NCI-H69 (cell line): ENCODE measurements around the gene NECTIN4.
"Not testable (repeated sequence)": the region's sequence is repeated elsewhere in the genome, so short reads cannot be mapped to it uniquely, and the experiment has no call there.

ENCODE experiments used
- DNase-seq: peaks from one replicate; lab custom pipeline; 2025; lab: John Stamatoyannopoulos, UW

NECTIN4 gene

DNA sequence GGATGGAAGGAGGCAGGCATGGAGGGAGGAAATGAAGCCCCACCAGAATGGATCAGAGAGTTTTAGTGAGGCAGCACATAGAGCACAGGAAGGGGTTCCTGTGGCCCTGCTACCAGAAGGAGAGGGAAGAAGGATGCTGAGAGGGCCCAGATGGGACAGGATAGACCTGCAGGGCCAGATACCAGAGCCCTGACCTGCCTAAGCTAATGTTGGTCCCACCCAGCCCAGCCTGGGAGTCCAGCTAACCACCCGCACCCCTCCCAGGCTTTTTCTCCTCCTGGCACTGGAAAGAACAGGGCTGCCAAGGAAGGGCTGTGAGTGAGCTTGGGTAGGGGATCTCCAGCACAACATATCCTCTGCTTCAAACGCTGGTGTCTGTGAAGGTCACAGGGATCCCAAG, 6.9 kb downstream of the NECTIN4 start:
- no peak for DNase-seq

DNA sequence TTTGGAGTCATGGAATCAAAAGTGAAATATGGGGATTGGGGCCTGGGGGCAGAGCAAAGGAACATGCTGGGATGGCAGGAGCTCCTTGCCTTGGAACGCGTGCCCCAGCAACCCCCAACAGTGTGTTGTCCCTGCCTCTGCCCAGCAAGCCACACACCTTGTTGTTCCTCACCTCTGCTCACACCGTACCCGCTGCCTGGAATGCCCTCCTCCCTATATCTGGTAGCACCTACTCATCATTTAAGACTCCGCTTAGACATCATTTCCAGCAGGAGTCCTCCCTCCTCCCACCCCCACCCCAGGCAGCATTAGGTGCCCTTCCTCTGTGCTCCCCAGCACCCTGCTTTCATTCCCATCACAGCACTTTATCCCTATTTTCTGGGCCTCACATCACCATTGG, 7.8 kb downstream of the NECTIN4 start:
- no peak for DNase-seq

DNA sequence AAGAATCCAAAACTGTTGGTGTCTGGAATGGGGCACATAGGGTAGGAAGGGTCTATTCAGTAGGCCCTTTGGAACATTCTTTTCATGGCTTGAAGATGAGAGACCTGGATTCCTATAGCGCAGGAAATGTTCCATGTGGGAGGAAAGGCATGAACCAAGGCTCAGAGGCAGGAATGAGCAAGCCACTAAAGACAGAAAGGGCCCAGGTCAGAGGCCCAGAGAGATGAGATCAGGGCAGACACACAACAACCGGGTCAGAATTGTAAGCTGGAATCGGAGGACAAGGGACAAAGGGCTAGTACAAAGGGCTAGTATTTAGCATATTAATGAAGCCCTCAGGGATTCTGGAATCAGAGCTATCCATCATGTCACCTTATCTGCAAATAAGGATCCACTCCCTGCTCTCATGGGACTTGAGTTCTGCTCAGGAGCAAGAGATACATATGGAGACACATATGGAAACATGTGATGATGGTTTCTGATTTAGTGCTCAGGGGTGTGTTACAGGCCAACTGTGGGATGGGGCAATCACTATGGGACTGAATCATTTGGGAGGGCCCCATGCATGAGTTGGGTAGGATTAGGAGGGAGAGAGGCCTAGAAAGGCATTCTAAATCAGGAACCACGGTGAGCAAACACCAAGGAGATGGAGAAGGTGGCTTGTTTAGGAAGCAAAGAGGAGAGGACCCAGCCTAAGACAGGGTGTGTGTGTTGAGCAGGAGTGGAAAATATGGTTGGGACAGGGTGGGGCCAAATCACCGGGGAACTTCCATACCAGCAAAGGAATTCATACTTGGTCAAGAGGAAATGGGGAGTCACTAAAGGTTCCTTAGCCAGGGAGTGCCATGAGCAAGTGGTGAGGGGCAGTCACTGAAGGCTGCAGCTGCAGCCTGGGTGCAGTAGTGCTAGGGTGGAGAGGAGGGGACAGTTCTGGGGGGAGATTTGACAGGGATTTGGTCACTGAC, 8.6 kb downstream of the NECTIN4 start:
- DNase-seq = no peak

DNA sequence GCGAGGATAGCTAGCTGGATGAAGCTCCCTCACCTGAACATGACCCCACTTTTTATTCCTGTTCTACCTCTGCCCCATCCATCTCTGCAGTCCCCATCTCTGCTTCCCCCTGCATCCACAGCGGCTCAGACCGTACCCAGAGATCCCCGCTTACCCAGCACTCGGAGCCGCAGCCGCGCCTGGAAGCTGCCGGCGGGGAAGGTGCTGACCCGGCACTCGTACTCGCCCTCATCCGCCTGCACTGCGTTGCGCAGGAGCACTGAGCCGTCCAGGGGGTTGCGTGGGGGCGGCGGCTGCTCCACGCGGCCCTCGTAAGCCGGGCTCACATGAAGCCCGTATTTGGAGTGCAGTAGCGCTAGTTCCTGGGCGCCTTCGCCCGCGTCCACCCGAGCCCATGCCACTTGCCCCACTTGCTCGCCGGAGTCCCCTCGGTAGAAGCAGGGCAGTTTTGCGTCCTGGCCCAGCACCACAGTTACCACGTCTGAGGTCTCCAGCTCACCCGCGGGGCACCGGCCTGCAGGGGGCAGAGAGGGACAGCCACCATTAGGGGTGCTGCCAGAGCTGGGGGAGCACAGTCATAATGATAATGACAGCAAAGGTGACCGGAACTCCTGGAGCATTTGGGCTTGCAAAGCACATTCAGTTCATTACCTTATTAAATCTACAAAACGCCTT, 9.8 kb downstream of the NECTIN4 start:
- no peak for DNase-seq

DNA sequence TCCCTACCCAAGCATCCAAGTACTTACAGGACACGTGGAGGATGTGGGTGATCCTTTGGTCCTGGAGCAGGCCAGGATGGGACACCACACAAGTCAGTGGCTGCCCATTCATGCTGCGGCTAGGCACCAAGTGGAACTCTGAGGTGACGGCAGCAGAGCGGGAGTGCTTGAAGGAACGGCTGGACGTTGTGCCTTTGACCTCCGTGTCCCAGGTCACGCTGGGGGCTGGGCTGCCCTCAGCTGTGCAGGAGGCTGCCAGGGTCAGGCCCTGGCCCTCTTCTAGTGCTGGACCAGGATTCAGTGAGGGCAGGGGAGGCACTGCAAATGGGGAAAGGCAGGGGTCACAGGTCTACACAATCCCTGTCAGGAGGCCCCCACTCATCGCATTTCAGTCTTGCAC, 11.9 kb downstream of the NECTIN4 start:
- no peak for DNase-seq

DNA sequence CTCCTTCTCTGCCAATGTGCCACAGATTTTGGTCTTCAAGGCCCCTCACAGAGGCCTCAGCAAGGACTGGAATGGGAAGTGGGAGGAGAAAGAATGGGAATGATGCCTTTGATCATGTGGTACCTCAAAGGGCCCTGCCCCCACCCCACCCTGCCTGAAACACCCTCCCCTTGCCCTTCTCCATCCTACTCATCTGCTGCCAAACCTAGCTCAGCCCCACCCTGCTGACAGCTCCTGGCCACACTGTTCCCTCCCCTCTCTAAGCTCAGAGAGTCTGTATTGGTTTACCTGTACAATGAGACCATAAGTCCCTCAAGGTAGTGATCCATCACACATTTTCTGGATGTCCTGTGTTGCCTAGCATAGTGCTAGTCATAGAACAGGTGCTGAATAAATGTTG, 12.9 kb downstream of the NECTIN4 start:
- no peak for DNase-seq

DNA sequence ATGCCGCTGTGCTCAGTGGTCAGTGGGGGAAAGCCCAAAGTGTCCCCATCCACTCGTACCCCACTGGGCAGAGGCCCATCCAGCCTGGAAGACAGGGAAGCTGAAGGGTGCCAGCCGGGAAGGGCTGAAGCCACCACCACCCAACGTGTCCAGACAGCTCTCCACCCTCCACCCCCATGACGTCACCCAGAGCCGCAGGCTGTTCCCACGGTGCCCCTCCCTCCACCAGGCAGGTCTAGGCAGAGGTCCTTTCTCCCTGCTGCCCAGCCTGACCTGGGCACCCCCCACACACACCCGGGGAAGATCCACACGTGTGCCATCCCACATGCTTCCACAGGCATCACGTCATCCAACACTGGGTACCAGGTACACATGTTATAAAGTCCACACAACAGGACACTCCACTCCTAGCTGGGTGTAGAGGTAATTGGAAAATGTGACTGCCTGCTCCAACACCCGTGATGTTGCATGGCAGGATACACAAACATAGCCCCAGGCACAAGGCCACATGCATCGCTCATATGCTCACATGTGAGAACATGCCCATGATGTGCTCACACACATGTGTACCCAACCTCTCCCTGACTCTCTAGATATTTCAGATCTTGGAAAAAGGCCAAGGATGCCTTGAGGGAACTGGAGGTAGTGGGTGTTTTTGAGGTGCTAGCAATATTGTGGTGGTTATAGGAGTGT, 14.5 kb downstream of the NECTIN4 start:
- peak; percentile 64 for DNase-seq

DNA sequence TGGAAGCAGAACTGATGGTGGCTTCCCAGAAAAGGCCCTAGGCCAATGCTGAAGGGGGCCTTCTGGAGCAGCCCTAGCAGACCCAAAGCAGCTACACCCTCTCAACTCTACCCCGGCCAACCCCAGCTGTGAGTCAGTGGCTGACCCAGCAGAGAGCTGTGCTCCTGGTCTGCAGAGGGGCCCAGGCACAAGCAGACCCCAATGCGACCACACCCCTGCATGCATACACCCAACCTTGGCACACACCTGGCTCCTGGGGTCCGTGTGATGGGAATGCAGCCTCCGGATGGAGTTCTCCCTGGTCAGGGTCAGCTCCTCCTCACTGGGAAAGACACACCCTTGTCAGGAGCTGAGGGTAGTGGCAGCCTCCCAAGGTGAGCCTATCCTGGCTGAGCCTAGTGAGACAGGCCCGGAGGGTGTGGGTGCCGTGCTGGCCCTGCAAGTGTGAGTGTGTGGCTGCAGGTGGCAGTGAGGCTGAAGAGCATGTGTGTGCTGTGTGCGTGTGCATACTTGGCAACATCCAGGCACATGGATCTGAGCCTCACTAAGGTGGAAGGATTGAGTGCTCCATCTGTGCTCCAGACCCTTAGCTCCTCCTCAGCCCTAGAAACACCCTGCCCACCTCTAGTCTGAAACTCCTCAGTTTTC, 15.8 kb downstream of the NECTIN4 start:
- no peak for DNase-seq

DNA sequence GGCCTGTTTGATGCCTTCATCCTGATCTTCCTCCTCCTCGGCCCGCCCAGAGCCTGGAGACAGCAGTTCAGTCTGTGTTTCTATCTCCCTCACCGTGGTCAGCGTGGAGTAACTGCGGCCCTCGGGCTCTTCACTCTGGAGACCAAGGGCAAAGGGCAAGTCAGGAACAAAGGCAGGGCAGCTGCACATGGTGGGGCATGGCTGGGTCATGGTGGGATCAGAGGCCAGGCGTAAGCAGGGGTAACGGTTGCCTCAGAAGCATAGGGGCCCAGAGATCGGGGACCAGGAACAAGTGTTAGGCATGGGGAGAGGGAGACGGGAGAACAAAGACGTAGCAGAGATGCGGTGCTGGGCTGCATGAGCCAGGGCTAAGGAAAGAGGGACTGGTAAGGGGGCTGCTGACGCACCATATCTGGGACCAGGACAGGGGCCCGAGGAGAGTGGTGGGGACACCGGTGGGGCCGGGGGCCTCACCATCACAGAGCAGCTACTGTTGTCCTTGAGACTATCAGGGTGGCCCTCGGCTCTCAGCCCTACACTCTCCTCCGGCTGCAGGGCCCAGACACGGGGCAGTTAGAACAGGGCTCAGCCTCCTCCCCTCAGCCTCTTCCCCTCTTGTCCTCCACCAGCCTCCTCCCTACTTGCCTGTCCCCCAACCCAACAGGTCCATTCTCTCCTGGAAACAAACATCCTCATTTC, 16.5 kb downstream of the NECTIN4 start:
- DNase-seq = no peak

DNA sequence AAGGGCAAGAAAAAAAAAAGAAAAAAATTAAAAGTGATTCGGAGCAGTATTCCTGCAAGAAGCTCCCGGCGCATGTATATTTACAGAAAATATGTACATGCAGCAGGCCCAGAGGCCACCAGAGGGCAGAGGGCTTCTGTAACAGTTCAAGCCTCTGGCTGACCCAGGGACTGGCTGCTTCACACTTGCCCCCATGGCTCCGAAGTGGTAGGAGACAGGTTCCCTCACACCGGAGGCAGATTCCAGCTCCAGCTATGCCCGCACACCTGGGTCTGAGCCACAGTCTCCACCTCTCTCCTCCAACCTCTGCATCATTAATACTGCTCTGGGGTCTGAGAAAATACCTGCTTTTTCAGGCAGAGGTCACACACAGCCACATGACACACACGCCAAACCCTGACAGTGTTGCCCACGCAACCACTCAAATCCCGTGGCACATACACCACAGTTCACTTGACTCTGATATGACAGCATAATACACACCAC, 17.4 kb downstream of the NECTIN4 start:
- DNase-seq = peak; percentile 15

DNA sequence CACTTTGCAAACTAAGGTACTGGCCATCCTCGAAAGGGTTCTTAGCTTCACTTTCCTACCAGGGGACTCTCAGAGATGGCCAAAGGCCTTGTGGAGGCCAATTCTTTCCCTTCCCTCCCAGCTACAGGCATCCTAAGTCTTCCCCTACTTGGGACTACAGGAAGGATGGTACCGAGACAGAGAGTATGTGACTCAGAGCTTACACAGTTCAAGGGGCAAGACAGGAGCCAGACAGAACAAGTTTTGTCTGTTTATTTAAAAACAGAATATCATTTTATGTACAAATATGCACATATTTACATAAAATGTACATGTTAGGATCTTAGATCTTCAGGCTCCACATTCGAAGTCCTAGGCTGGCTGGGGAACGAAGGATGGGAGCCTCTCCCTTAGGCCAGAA, 18.6 kb downstream of the NECTIN4 start:
- DNase-seq = no peak

DNA sequence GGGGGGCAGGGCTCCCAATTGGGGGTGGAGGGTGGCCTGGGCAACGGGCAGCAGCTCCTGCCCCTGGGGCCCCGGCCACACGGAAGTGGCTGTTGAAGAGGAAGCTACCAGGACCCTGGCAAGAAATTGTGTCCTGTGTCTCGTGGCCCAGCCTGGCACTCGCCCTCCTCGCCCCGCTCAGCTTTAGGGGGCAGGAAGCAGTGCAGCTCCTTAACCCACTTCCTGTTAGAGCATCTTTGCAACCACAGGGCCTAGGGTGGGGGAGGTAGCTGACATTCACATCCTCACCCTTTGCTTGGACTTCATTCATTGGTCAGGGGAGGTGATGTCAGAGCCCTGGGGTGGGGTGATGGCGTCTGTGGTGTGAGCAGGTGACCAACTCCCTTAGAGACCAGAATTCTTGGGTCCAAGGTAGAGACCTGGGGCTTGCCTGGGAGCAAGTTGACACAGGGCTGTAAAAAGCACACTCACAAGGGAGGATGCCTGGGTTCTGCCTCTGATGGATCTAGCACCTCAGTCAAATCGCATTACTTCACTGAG, 19.6 kb downstream of the NECTIN4 start, which contains the start of gene ARHGAP30:
Gene ARHGAP30, minus strand, starts transcription at position 161 of the 540 bp plus-strand sequence. CDS start 267 bp downstream, outside the sequence.
- no peak for DNase-seq

DNA sequence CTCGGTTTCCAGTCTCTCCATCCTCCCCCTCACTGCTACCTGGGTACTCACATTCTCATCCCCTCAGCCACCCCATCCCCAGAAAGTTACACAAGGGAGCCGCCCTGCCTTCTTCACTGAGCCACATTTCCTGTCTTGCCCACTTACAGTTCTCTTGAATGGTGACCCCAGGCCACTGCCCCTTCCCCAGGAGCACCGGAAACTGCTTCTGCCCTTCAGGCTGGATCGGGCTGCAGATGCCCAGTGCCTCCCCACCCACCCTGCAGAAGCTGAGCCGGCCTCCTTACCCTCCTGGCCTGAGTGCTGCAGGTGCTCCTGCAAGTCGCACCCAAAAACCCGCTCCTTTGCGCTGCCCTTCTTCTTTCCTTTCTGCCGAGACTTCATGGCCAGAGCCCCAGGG, 20.1 kb downstream of the NECTIN4 start:
- DNase-seq = no peak

DNA sequence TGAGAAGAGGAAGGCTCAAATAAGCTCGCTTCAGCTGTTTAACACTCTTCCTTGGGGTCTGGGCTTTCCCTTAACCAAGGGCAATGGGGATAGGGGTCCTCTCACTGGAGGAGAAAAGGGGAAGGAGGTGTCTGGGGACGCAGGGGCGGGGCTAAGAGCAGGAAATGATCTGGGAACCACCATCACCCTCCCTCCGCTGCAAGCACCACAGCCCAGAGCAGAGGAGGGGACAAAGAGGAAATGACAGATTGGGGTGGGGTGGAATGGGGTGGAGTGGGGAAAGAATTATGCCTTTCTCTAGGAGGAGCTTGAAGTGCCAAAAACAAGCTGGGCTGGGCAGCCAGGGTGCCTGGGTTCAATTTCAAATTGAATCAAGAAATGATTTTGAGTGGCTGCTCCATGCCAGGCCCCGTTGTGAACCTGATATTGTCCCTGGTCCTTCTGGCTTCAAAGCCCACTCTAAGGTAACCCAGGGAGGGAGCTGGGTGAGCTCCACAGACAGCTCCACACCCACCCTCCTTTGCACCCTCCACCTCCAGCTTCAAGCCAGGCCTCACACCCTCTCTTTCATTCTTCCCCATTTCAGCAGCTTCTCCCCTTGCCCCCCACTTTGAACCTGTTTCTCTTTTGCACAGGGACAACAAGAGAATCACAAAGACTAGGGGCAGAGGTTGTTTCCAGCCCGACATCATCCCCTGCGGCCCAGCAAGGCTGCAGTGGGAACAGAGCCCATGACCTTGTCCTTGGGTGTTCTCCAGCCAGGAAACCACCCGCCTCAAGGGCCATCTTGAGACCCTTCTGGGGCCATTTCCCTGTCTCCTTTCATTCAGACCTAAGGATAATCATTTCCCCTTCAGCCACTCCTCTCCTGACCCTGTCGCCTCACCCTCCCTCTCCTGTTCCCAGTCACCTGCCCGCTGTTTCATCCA, 20.8 kb downstream of the NECTIN4 start:
- DNase-seq = peak; percentile 16

DNA sequence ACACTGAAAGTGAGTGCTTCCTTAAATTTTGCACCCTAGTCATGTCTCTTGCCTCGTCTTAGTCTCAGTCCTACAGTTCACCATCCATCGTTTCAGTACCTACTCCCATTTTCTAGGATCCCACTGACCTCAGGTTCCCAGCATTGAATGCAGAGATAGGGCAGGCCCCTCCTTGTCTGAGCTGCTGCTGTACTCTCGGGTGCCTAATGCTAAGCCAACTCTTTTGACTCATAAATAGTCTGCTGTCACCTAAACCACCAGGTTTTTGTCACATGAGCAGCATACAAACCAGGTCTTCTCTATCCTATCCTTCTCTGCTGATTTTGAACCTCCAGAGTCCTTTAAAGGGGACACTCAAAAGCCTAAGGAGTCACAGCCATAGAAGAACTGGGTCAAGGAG, 22.7 kb downstream of the NECTIN4 start:
- no peak for DNase-seq

DNA sequence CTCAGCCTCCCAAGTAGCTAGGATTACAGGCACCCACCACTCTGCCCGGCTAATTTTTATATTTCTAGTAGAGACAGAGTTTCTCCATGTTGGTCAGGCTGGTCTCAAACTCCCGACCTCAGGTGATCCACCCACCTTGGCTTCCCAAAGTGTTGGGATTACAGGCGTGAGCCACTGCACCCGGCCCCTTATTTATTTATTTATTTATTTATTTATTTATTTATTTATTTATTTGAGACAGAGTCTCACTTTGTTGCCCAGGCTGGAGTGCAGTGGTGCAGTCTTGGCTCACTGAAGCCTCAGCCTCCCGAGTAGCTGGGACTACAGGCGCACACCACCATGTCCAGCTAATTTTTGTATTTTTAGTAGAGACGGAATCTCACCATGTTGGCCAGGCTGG, 23.7 kb downstream of the NECTIN4 start:
- DNase-seq = not testable (repeated sequence)

DNA sequence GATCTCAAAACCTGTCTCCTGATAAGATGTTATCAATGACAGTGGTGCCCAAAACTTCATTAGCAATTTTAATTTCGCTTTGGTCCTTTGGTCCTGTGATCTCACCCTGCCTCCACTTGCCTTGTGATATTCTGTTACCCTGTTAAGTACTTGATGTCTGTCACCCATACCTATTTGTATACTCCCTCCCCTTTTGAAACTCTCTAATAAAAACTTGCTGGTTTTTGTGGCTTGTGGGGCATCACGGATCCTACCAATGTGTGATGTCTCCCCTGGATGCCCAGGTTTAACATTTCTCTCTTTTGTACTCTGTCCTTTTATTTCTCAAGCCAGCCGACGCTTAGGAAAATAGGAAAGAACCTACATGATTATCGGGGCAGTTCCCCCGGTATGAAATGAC, 25.4 kb downstream of the NECTIN4 start:
- DNase-seq = not testable (repeated sequence)

DNA sequence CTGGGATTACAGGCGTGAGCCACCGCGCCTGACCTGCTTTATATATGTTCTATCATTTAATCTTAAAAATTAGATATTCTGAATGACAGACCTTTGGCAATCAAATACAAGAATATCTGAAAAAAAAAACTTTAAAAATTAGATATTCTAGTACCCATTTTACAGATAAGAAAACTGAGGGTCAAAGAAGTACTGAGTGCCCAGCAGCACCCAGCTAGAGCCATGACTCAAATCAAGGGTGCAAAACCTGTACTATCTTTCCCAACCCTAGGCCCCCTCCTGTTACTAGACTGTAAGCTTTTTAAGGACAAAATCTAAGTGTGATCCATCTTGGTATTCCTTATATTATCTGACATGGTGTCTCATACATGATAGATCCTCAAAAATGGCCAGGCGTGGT, 27.9 kb downstream of the NECTIN4 start:
- DNase-seq = no peak

DNA sequence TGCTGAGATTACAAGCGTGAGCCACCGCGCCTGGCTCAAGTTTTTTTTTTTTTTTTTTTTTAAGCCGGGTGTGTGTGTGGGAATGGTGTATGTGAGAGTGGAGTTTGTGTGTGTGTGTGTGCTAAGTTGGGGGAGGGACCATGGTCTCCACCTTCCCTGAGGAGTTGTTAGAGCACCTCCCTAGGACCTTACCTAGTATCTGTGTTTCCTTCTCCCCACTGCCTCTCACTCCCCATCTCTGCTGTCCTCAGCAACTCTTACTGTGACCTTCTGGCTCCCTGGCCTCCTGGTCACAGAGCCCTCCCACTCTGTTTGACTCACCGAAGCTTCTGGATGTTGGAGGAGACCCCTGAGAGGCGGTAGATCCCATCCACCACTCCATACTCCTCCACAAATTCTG, 30.1 kb downstream of the NECTIN4 start:
- DNase-seq = no peak

DNA sequence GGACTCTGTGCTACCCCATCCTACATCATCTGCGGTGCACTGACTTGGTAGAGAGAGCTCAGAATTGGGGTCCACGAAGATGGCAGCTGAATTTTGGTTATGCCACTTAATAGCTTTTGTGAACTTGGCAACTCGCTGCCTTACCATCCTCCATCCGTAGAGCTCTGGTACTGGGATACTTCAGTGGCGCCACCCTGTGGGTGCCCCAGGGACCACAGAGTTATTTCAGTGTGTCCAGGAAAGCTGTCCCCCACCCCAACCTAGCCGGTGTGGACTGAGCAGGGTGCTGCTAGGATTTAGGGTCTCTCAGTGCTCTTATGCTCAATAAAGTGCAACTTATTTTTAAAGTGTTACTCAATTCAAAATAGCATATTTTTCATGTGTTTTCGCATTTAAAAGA, 34.6 kb downstream of the NECTIN4 start:
- DNase-seq = no peak
